Measurements from ENCODE around the gene RAI14. TPM values are rescaled to one million over a fixed set of nuclear protein-coding genes. Genes with fewer than 3 reads are reported as not detected.

The RAI14 gene
- total RNA-seq, 3 donors from 2014 or later = 12.5 to 38.7 (median 22.4) TPM

DNA sequence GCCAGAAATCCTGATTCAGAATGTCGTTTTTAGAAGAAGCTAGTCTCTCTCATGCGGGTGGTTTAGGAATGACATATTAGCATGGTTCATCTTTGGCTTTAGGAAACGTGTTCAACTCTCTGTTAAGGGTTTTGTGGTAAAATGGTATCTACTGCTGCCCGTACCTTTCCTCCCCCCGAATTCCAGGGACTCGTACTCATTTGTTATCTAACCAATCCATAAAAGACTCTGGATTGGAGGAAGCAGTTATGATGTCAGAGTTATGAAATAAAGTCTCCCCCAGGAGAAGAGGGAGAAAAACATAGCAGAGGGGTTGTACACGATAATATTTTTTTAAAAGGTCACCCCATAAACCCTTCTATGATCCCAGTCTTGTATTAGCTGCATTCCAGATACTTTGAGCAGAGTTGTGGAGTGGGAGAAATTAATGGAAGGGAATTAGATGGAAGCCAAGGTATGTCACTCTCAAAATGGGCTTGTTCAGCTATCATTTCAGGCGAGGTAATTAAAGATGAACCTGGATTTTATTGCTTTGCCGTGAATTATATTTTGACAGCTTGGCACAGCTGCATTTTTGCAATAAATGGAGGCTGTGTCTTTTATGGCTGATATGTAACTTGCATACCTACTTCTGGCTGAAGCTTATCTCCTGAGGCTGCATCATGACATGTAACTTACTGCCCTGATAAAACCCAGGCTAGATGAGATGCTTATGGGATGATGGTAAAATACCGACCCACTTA, 31.3 kb downstream of the RAI14 start:
- no peaks in the 10 kb centered on the region for H3K9me3 ChIP-seq
- no peaks in the 10 kb centered on the region for H3K27me3 ChIP-seq
- TF ChIP-seq, protein P1, sequence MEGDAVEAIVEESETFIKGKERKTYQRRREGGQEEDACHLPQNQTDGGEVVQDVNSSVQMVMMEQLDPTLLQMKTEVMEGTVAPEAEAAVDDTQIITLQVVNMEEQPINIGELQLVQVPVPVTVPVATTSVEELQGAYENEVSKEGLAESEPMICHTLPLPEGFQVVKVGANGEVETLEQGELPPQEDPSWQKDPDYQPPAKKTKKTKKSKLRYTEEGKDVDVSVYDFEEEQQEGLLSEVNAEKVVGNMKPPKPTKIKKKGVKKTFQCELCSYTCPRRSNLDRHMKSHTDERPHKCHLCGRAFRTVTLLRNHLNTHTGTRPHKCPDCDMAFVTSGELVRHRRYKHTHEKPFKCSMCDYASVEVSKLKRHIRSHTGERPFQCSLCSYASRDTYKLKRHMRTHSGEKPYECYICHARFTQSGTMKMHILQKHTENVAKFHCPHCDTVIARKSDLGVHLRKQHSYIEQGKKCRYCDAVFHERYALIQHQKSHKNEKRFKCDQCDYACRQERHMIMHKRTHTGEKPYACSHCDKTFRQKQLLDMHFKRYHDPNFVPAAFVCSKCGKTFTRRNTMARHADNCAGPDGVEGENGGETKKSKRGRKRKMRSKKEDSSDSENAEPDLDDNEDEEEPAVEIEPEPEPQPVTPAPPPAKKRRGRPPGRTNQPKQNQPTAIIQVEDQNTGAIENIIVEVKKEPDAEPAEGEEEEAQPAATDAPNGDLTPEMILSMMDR (IDR thresholded peaks at IDR 0.05) = no peak
- TF ChIP-seq POLR2A (IDR thresholded peaks at IDR 0.05) (no peak), POLR2AphosphoS5 (IDR thresholded peaks at IDR 0.05) (no peak)
- intact Hi-C loops (cut with DNase I; ENCODE audit: low total_unique reads) = no loop called here
- no peaks in the 10 kb centered on the region for H3K4me1 ChIP-seq
- no peak overlapping the region for H3K27ac ChIP-seq
- DNase-seq (ENCODE audit: low spot score in 2 of 2) = no peak
- H3K4me3 ChIP-seq = no peak overlapping the region
- no peaks in the 10 kb centered on the region for H3K36me3 ChIP-seq

DNA sequence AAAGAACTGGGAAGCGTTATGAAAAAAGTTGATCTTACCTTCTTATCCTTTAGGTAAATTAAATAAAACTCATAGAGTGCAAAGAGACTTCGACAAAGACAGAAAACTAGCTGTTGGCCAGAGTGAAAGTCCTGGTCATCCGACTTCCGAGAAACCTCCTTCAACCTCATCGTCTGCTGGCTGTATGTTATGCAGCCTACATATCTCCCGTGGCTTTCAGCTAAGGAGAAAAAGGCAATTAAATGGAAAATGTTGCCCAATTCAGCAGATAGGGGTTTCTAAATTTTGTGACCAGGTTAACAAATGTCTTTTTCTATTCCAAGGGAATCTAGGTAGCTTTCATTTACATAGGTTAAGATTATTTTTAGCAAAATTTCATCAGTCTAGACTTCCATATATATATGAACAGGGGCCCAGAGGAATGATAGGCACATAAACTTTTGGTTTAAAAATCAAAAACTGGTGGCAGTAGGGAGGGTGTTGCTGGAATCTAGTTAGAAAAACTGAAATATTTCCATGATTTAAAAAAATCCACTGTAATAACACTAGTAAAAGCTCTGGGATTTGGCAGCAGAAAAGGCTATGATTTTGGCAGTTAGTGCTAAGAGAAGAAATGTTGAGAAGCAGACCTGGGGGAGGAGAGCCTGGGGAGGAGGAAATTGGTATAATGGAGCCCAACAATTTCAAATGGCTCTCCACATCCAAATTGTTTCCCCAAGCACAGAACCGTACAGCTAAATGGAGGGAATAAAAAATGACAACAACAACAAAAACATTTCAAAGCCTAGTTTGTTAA, 32.1 kb downstream of the RAI14 start:
- intact Hi-C loops (cut with DNase I; ENCODE audit: low total_unique reads) = no loop called here
- Histone ChIP-seq H3K4me1 (no peaks in the 10 kb centered on the region), H3K36me3 (no peaks in the 10 kb centered on the region), H3K9me3 (no peaks in the 10 kb centered on the region), H3K27ac (no peak overlapping the region), H3K4me3 (no peak overlapping the region), H3K27me3 (no peaks in the 10 kb centered on the region)
- TF ChIP-seq POLR2A (IDR thresholded peaks at IDR 0.05) (no peak), POLR2AphosphoS5 (IDR thresholded peaks at IDR 0.05) (no peak)
- TF ChIP-seq, protein P1 (IDR thresholded peaks at IDR 0.05) = no peak
- no peak for DNase-seq (ENCODE audit: low spot score in 2 of 2)

- H3K27me3 ChIP-seq = no peaks in the 10 kb centered on the region
- intact Hi-C loops (cut with DNase I; ENCODE audit: low total_unique reads) = no loop called here
- no peak overlapping the region for H3K4me3 ChIP-seq
- DNase-seq (ENCODE audit: low spot score in 2 of 2) = no peak
- no peaks in the 10 kb centered on the region for H3K4me1 ChIP-seq
- TF ChIP-seq, protein P1 (IDR thresholded peaks at IDR 0.05) = no peak
- TF ChIP-seq POLR2A (IDR thresholded peaks at IDR 0.05) (no peak), POLR2AphosphoS5 (IDR thresholded peaks at IDR 0.05) (no peak)
- H3K36me3 ChIP-seq = no peaks in the 10 kb centered on the region
- H3K9me3 ChIP-seq = no peaks in the 10 kb centered on the region
- no peak overlapping the region for H3K27ac ChIP-seq
Observed at GRCh38 chr5:34690301-34690700, 34.2 kb downstream of the RAI14 start.

DNA sequence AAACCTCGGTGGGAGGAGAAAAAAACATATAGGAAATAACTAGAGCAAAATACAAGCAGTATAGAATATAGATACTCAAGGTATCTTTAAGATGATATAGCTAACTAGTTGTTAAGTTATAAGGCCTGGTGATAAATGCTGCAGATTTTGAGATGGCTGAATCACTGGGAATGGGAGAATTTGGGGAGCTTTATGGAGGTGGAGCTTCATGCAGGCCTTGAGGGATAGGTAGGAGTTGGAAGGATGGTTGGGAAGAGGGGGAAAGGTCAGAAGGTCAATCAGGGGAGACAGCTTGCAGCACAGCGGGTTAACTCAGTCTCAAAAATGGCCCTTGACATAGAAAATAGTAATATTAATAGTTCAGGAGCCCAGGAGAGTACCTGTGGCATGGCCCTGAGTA, 34.8 kb downstream of the RAI14 start:
- intact Hi-C loops (cut with DNase I; ENCODE audit: low total_unique reads) = no loop called here
- Histone ChIP-seq H3K27ac (no peak overlapping the region), H3K4me1 (no peaks in the 10 kb centered on the region), H3K36me3 (no peaks in the 10 kb centered on the region), H3K4me3 (no peak overlapping the region), H3K27me3 (no peaks in the 10 kb centered on the region), H3K9me3 (no peaks in the 10 kb centered on the region)
- DNase-seq (ENCODE audit: low spot score in 2 of 2) = no peak
- TF ChIP-seq, protein P1 (IDR thresholded peaks at IDR 0.05) = no peak
- TF ChIP-seq POLR2AphosphoS5 (IDR thresholded peaks at IDR 0.05) = no peak
- TF ChIP-seq POLR2A (IDR thresholded peaks at IDR 0.05) = no peak

DNA sequence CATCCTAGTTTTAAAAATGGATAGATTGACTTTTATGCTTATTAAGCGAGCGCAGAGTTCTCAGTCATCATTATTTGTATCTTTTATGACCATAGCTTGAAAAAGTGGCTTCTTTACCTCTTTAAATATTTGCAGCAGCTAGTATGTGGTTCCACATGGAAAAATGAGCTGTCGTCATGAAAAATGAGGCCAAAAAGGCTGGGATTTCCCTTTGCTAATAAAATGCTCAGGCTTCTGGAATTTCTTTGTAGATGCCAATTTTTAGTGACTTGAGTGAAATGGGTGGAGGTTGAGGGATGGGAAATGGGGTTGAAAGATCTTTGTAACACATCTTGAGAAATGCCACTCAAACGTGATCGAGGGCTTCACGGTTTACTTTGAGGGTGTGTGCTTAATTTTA, 35.2 kb downstream of the RAI14 start:
- DNase-seq (ENCODE audit: low spot score in 2 of 2) = no peak
- Histone ChIP-seq H3K27ac (no peak overlapping the region), H3K9me3 (no peaks in the 10 kb centered on the region), H3K36me3 (no peaks in the 10 kb centered on the region), H3K4me1 (no peaks in the 10 kb centered on the region), H3K27me3 (no peaks in the 10 kb centered on the region), H3K4me3 (no peak overlapping the region)
- TF ChIP-seq POLR2AphosphoS5 (IDR thresholded peaks at IDR 0.05) (no peak), POLR2A (IDR thresholded peaks at IDR 0.05) (no peak)
- TF ChIP-seq, protein P1 (IDR thresholded peaks at IDR 0.05) = no peak
- intact Hi-C loops (cut with DNase I; ENCODE audit: low total_unique reads) = no loop called here
